Stimulated activated CD4-positive, alpha-beta T cell treated with anti-CD3 and anti-CD28 coated beads, Interleukin-15, amount 100 ng/mL, for 48 hours (primary cell): ENCODE data around the gene ZNF112.

ENCODE experiments used
- DNase-seq, 2 donors: peaks; one replicate each; pipeline ENCODE4 v3.0.0-alpha.2; 2020; ENCODE audit warnings: low read depth in 2 of 2

The ZNF112 gene

GRCh38 chr19:44282846-44283245, 73.6 kb downstream of the ZNF112 start:
- no peak for DNase-seq

GRCh38 chr19:44280916-44281315, 75.6 kb downstream of the ZNF112 start:
- DNase-seq, result no peak

GRCh38 chr19:44278181-44278690, 78.2 kb downstream of the ZNF112 start:
- DNase-seq, result no peak

GRCh38 chr19:44277331-44277730, 79.1 kb downstream of the ZNF112 start:
- no peak for DNase-seq
